Measurements from ENCODE around the gene C3orf18.

C3orf18 gene

GRCh38 chr3:50609071-50609762, 41.7 kb upstream of the C3orf18 start:
- H3K36me3 ChIP-seq (ENCODE audit: control insufficient read depth, insufficient read depth, low read length) = no peaks in the 10 kb centered on the region
- H3K9ac ChIP-seq (ENCODE audit: low read depth, low read length) = no peak overlapping the region
- no peaks in the 10 kb centered on the region for H3K9me3 ChIP-seq (ENCODE audit: control insufficient read depth, insufficient read depth, low read length)
- peaks cover 42% of the 10 kb centered on the region for H3K27me3 ChIP-seq (ENCODE audit: control insufficient read depth, insufficient read depth, low read length)
- peaks cover 3% of the 10 kb centered on the region for H3K4me1 ChIP-seq (ENCODE audit: control insufficient read depth, insufficient read depth, low read length)
- no peak overlapping the region for H3K4me3 ChIP-seq (ENCODE audit: low read depth, low read length)

DNA sequence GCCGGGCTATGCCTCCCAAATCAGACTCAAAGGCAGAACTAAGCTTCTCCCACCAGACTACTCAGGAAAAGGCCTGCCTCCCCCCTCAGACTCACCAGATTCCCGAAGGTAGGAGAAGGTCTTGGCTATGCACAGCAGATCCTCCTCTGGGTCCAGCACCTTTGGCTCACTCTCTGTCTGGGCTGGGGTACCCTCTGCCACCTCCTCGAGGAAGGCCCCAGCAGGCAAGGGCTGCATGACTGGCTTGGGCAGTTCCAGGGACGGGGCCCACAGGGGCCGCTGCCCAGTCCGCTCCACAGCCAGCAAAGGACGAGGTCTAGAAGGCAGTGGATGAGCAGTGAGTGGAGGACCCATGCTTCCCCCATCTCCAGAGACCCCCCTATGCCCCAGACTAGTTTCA, 40.7 kb upstream of the C3orf18 start:
- no peaks in the 10 kb centered on the region for H3K9me3 ChIP-seq (ENCODE audit: control insufficient read depth, insufficient read depth, low read length)
- no peak overlapping the region for H3K9ac ChIP-seq (ENCODE audit: low read depth, low read length)
- H3K27me3 ChIP-seq (ENCODE audit: control insufficient read depth, insufficient read depth, low read length) = peaks cover 35% of the 10 kb centered on the region
- H3K4me1 ChIP-seq (ENCODE audit: control insufficient read depth, insufficient read depth, low read length) = peaks cover 3% of the 10 kb centered on the region
- H3K4me3 ChIP-seq (ENCODE audit: low read depth, low read length) = no peak overlapping the region
- H3K36me3 ChIP-seq (ENCODE audit: control insufficient read depth, insufficient read depth, low read length) = no peaks in the 10 kb centered on the region

DNA sequence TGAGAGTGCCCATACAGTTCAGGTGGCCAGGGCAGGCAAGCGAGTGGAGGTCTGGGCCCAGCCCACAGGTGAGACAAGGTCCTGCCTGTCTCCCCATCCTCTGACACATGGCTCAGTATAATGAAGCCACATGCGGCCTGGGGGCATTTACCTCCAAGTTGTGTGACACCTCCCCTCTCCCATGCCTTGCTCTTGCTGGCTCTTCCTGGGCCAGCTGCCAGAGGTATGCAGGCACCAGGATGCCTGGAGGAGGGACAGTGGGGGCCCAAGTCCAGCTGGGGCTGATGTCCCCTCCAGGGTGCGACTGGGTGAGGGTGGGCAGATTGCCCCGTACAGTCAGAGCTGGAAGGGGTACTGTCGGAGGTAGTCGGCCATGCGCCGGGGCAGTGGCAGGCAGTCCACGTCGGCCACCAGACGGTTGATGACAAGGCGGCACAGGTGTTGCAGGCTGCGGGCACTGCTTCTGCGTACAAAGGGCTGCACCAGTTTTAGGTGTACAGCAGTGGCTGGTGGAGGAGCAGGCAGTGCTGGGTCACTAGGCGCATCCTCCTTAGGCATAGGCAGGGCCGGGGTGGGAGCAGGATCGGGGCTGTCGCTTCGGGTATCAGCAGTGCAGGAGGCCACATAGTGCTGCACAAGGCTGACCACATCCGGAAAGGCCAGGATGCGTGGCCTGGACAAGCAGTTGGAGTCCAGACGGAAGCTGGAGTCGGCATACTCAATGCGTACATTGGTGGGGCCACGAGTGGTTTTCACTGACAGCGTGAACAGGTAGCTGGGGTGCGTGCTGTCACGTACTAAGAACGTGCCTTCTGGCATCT, 39.9 kb upstream of the C3orf18 start:
- Histone ChIP-seq H3K4me3 (ENCODE audit: low read depth, low read length) (no peak overlapping the region), H3K4me1 (ENCODE audit: control insufficient read depth, insufficient read depth, low read length) (peaks cover 3% of the 10 kb centered on the region), H3K36me3 (ENCODE audit: control insufficient read depth, insufficient read depth, low read length) (no peaks in the 10 kb centered on the region), H3K27me3 (ENCODE audit: control insufficient read depth, insufficient read depth, low read length) (peaks cover 27% of the 10 kb centered on the region), H3K9me3 (ENCODE audit: control insufficient read depth, insufficient read depth, low read length) (no peaks in the 10 kb centered on the region), H3K9ac (ENCODE audit: low read depth, low read length) (no peak overlapping the region)

DNA sequence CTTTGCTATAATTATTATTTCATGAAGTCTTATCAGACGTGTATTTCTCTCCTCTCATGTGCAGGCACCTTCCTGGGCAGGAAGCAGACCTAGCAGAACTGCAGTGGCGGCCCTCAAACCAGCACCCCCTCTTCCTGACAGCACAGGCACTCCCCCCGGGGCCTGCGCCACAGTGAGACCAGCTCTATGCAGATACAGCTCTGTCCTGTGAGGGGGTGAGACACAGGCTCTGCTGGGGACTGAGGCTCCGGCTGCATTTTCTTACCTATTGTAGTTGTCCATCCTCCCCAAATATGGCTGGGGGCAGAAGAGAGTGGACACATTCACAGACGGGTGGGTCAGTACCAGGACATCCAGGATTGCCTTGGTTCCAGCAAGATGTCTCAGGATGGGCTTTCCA, 39.0 kb upstream of the C3orf18 start:
- H3K4me1 ChIP-seq (ENCODE audit: control insufficient read depth, insufficient read depth, low read length) = peaks cover 3% of the 10 kb centered on the region
- no peaks in the 10 kb centered on the region for H3K9me3 ChIP-seq (ENCODE audit: control insufficient read depth, insufficient read depth, low read length)
- no peaks in the 10 kb centered on the region for H3K36me3 ChIP-seq (ENCODE audit: control insufficient read depth, insufficient read depth, low read length)
- H3K27me3 ChIP-seq (ENCODE audit: control insufficient read depth, insufficient read depth, low read length) = peaks cover 23% of the 10 kb centered on the region
- H3K9ac ChIP-seq (ENCODE audit: low read depth, low read length) = no peak overlapping the region
- H3K4me3 ChIP-seq (ENCODE audit: low read depth, low read length) = no peak overlapping the region

DNA sequence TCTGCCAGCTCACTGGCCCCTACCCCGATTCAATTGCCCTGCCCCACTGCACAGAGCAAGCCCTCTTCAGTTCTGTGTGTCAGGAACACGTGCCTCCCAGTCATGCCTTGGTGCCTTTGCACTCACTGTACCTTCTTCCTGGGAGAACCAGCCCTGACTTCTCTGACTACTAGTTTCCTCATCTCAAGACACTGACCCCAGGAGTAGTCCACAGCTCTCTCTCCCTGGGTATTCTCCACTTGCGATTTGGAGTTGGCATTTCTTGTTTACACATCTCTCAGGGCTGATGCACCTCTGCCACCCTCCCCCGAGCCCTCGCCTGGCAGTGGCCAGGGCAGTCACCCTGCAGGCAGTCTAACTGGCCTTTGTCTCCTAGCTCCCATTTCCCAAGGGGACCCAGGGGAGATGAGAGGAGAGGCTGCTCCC, 38.4 kb upstream of the C3orf18 start:
- peaks cover 2% of the 10 kb centered on the region for H3K4me1 ChIP-seq (ENCODE audit: control insufficient read depth, insufficient read depth, low read length)
- no peaks in the 10 kb centered on the region for H3K9me3 ChIP-seq (ENCODE audit: control insufficient read depth, insufficient read depth, low read length)
- peaks cover 19% of the 10 kb centered on the region for H3K27me3 ChIP-seq (ENCODE audit: control insufficient read depth, insufficient read depth, low read length)
- no peaks in the 10 kb centered on the region for H3K36me3 ChIP-seq (ENCODE audit: control insufficient read depth, insufficient read depth, low read length)
- H3K4me3 ChIP-seq (ENCODE audit: low read depth, low read length) = no peak overlapping the region
- no peak overlapping the region for H3K9ac ChIP-seq (ENCODE audit: low read depth, low read length)

DNA sequence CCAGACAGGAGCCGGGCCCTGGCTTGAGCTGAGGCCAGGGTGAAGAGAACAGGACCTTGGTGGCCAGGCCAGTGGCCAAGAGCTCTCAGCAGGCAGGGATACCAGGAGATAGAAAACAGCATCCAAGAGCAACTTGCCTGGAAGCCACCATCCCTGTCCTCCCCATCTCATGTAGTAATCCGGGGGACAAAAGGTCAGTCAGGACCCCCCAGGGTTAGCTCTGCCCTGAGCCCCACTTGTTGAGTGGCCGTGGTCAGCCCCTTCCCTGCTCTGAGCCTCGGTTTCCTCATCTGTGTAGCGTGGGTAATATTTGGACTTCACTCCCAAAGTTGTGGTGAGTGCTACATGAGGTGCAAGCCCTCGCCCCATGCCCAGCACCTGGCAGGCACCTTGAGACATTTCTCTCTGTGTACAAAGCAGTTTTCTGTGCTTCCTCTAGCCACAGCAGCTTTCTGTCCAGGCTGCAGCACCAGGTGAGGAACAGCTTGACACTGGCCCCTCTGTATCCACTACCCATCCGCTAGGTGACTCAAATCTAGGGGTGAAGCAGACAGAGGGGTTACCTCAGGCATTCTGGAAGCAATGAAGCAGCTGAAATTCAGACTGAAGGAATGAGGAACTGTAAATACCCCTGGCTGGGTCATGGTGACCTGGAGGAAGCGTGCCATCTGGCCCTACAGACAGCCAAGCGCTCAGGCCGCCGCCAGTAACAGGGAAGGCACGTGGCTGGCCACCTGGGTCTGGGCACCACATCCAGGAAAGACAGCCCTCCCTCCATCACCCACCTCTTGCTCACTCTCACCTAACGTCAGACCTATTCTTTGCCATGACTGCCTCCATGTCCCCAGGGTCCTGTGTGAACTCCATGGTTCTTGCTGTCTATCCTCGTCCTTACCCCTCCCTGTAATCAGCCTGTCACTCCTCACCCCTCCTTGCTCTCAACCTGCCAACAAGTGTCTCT, 37.4 kb upstream of the C3orf18 start:
- Histone ChIP-seq H3K4me3 (ENCODE audit: low read depth, low read length) (no peak overlapping the region), H3K9ac (ENCODE audit: low read depth, low read length) (no peak overlapping the region), H3K27me3 (ENCODE audit: control insufficient read depth, insufficient read depth, low read length) (peaks cover 9% of the 10 kb centered on the region), H3K4me1 (ENCODE audit: control insufficient read depth, insufficient read depth, low read length) (no peaks in the 10 kb centered on the region), H3K36me3 (ENCODE audit: control insufficient read depth, insufficient read depth, low read length) (no peaks in the 10 kb centered on the region), H3K9me3 (ENCODE audit: control insufficient read depth, insufficient read depth, low read length) (no peaks in the 10 kb centered on the region)

DNA sequence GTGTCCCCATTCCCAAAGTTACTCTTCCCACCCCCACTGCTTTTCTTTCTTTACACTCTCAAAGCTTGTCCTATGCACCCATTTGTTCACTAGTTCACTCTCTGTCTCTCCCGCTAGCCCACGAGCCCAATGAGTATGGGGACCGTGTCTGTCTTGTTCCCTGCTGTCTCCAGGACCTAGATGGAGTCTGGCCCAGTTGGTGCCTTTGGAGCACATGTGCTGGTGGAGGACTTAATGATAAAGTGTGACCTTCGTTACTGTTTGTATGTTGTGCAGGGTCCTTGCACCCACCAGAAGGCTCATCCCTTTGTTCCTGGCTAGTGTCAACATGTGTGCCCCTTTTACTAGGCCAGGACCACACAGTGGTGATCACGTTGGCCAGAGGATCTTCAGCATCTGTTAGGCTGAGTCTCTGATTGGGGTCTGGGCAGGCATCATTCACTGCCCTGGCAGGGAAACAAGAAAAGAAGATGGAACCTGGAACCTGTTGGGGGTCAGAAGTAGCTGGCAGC, 36.6 kb upstream of the C3orf18 start:
- H3K27me3 ChIP-seq (ENCODE audit: control insufficient read depth, insufficient read depth, low read length) = peaks cover 2% of the 10 kb centered on the region
- no peaks in the 10 kb centered on the region for H3K36me3 ChIP-seq (ENCODE audit: control insufficient read depth, insufficient read depth, low read length)
- no peak overlapping the region for H3K9ac ChIP-seq (ENCODE audit: low read depth, low read length)
- no peaks in the 10 kb centered on the region for H3K4me1 ChIP-seq (ENCODE audit: control insufficient read depth, insufficient read depth, low read length)
- no peak overlapping the region for H3K4me3 ChIP-seq (ENCODE audit: low read depth, low read length)
- no peaks in the 10 kb centered on the region for H3K9me3 ChIP-seq (ENCODE audit: control insufficient read depth, insufficient read depth, low read length)

DNA sequence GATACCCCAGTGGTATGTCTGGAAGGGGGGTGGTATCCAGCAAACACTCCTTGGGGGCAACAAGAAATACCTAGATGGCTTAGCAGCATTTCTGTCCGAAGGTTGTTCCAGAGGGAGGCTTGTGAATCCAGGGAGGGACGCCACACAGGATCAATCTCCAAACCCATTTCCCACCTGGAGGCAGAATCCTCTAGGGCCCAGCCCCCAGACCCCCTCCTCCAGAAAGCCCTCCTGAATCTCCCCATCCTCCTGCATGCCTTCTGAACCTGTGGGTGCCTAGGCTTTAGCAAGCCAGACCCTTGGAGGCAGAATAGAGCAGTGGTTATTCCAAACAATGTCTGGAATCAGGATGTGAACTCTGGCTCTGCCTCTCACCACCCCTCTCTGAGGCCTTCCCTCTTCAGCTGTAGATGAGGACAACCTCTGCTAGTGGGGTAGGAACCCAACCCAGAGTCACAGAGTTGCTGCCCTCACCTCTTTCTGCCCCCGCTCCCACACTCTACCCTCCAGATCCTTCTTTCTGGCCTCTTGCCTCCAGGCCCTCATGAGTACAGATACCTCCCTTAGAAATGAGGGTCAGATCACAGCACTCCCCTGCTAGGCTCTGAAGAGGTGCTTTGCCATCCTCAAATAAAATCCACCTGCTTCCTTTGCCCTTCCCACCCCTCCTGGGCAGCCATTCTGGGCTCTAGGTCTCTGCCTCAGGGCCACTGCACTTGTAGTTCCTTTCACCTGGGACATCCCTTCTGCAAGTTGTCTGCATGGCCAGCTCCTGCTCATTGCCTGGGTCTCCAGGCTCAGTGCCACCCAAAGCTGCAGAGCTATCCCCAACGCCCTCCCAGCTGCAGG, 35.9 kb upstream of the C3orf18 start:
- Histone ChIP-seq H3K9me3 (ENCODE audit: control insufficient read depth, insufficient read depth, low read length) (no peaks in the 10 kb centered on the region), H3K36me3 (ENCODE audit: control insufficient read depth, insufficient read depth, low read length) (no peaks in the 10 kb centered on the region), H3K4me3 (ENCODE audit: low read depth, low read length) (no peak overlapping the region), H3K27me3 (ENCODE audit: control insufficient read depth, insufficient read depth, low read length) (no peaks in the 10 kb centered on the region), H3K9ac (ENCODE audit: low read depth, low read length) (no peak overlapping the region), H3K4me1 (ENCODE audit: control insufficient read depth, insufficient read depth, low read length) (no peaks in the 10 kb centered on the region)

DNA sequence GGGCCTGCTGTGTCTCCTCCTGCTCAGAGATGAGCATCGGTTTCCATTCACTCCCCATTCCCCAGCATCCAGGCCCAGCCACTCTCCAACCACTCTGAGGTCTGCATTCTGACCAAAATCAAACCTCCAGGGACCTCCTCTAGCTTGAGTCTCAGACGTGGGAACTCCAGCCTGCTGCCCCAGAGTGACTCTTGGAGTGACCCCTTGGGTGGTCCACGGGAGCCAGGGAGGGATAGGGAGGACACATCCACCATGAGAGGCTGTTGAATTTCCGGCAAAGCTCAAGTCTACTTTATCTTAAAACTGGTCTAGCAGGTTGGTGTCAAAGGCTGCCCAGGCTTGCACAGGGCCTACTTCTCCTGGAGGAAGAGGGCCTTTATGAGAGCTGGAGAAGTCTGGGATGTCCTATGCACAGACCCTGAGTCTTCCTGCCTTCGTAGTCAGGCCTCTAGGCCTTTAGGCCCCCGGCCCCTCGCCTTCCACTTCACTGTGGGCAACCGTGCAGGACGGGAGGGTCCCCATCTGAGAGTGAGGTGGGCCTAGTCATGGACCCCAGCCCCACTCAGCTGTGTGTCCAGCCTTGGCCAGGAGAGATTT, 35.1 kb upstream of the C3orf18 start:
- no peaks in the 10 kb centered on the region for H3K36me3 ChIP-seq (ENCODE audit: control insufficient read depth, insufficient read depth, low read length)
- H3K4me3 ChIP-seq (ENCODE audit: low read depth, low read length) = no peak overlapping the region
- H3K27me3 ChIP-seq (ENCODE audit: control insufficient read depth, insufficient read depth, low read length) = no peaks in the 10 kb centered on the region
- H3K4me1 ChIP-seq (ENCODE audit: control insufficient read depth, insufficient read depth, low read length) = no peaks in the 10 kb centered on the region
- no peak overlapping the region for H3K9ac ChIP-seq (ENCODE audit: low read depth, low read length)
- H3K9me3 ChIP-seq (ENCODE audit: control insufficient read depth, insufficient read depth, low read length) = no peaks in the 10 kb centered on the region

- H3K9ac ChIP-seq (ENCODE audit: low read depth, low read length) = no peak overlapping the region
- H3K4me3 ChIP-seq (ENCODE audit: low read depth, low read length) = no peak overlapping the region
- no peaks in the 10 kb centered on the region for H3K27me3 ChIP-seq (ENCODE audit: control insufficient read depth, insufficient read depth, low read length)
Observed at GRCh38 chr3:50600841-50601591, 33.5 kb upstream of the C3orf18 start.

More at GRCh38 chr3:50600841-50601591, 33.5 kb upstream of the C3orf18 start:
- Histone ChIP-seq H3K4me1 (ENCODE audit: control insufficient read depth, insufficient read depth, low read length) (no peaks in the 10 kb centered on the region), H3K9me3 (ENCODE audit: control insufficient read depth, insufficient read depth, low read length) (no peaks in the 10 kb centered on the region), H3K36me3 (ENCODE audit: control insufficient read depth, insufficient read depth, low read length) (no peaks in the 10 kb centered on the region)

Measured in iPS-15b (cell line).